GM21786 (cell line): ENCODE measurements around the gene WWP2.
"Not testable (repeated sequence)": the region's sequence is repeated elsewhere in the genome, so short reads cannot be mapped to it uniquely, and the experiment has no call there.

Experiments
- ATAC-seq: cut with Tn5 transposase; IDR thresholded peaks from one replicate; pipeline ENCODE4 v1.9.1; 2021; ENCODE audit not compliant: unreplicated experiment

WWP2 gene

GRCh38 chr16:69745232-69745612 is 16.9 kb upstream of the WWP2 start:
- ATAC-seq, result no peak

DNA sequence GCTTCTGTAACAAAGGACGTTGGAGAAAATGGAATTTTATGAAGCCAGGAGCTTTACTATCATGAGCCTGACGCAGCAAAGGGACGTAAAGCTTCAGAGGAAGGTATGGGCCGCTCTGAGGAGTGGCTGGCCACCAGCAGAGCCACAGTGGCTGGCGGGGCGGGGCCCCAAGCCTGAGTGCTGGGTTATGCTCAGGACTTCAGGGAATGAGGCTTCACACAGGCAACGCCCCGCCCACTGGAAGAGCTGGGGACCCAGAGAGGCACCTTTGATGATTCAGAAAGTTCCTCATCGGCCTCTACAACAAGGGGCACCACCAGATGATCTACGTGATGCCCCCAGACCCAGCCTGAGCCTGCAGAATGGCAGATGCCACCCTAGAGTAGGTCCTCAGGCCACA is 16.2 kb upstream of the WWP2 start:
- no peak for ATAC-seq

DNA sequence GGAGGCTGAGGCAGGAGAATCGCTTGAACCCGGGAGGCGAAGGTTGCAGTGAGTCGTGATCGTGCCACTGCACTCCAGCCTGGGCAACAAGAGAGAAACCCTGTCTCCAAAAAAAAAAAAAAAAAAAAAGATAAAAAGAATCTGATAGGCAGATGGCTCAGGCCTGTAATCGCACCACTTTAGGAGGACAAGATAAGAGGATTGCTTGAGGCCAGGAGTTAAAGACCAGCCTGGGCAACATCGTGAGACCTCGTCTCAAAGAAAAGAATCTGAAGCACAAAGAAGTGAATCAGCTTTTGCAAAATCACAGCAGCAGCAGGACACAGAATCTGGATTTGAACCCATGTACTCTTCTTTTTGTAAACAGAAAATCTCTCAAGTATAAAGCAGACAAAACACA is 15.0 kb upstream of the WWP2 start:
- no peak for ATAC-seq

GRCh38 chr16:69748694-69749345 is 13.3 kb upstream of the WWP2 start:
- no peak for ATAC-seq

DNA sequence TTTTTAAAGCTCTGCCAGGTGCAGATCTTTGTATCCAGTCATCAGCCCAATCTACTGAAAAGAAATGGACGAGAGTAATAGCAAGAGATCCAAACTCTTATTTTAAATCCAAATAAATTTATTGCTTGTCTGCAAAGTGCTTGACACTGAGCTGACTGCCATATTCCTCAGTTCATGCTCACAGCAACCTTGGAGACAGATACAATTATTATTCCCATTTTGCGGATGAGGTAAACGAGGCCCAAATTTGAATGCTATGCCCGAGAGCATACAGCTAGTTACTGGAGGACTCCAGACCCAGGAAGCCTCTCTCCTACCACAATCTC is 8.0 kb upstream of the WWP2 start:
- no peak for ATAC-seq

GRCh38 chr16:69754469-69755310 is 7.4 kb upstream of the WWP2 start, which contains the start of gene NOB1:
Gene NOB1, minus strand, starts transcription at chr16:69754926. Its CDS starts 16 bp downstream, at chr16:69754910.
- peak; percentile 95 for ATAC-seq

DNA sequence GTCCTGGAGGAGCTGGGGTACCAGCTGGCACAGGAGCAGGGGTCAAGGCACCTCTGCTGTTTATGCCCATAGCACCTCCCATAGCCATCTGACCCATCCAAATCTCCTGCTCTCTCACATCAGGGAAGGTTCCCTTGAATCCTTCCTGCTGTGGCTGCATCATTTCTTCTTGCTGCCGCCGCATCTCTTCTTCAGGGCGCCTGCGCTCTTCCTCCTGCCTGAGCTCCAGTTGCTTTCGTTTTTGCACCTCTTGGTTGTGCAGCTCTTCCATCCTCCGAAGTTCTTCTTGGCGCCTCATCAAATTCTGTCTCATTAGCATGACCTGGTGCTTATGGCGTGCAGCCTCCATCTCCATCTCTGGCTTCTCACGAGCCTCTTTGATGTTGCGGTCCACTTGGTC is 5.4 kb upstream of the WWP2 start:
- ATAC-seq, result no peak

DNA sequence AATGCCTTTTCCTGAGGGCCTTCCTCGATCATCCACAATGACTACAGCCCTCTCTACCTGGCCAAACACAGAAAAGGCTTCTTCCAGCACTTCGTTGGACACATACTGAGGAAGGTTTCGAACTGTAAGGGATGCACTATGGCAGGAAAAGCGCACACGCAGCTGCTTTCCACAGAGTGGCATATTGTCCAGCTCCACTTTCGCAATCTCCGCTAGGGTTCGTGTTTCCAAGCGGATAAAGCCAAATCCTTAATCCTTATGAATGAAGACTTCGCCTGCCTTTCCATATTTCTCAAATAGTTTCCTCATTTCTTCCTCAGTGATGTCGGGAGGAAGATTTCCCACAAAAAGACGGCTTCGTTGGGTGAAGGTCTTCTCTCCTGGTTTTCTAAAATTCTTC is 4.8 kb upstream of the WWP2 start:
- ATAC-seq, result not testable (repeated sequence)

DNA sequence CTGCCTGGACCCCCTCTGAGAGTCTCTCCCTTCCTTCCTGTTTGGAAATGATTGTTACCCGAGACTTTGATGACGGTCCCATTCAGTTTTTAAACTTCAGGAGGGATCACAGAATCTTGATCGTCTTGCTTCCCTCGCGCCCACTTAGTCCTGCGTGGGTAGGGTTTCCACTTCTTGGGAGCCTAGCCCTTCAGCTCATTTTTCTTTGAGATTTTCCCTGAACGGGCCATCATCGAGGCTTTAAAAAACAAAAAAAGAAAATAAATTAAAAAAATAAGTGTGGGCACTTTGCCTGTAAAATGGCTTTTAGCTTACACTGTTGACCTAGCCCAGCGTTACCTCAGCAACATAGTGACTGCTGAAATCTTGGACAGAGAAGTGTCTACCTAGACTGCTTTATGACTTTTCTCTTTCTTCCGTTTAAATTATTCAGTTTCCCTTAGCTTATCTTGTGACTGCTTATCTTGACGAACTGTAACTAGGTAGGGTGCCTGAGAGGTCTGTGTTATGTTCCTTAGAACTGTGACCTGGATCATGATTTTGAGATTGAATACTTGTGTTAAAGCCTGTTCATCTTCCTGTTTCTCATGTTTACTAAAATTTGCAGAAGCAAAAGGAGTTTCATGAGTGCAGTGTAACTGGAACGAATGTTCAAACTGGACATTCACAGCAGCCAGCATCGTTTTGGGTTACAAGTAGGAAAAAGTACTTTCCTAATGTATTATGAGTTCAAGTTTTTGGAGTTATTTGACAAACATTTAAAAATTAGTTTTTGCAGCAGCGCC is 874 bp downstream of the WWP2 start:
- ATAC-seq, result peak; percentile 15

GRCh38 chr16:69763599-69763942 is 1.4 kb downstream of the WWP2 start:
- no peak for ATAC-seq

- no peak for ATAC-seq
Observed at GRCh38 chr16:69767459-69768229, 5.5 kb downstream of the WWP2 start.

DNA sequence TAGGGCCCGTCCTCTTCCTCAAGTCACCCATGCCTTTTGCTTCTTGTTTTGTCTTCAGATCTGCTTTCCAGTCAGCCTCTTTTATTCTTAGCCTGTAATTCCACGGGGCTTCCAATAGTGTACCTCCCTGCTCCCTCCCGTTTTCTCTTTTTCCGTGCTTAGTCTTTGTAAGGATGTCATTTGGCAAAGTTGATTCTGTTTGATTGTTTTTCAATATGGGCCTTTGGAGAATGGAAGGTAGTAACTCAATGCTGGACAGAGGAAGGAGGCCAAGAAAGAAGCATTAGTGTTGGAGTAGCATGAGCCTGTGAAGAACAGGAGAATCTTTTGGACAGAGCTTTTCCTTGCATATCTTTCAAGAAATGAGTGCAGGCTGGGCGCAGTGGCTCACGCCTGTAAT is 6.5 kb downstream of the WWP2 start:
- ATAC-seq, result no peak

DNA sequence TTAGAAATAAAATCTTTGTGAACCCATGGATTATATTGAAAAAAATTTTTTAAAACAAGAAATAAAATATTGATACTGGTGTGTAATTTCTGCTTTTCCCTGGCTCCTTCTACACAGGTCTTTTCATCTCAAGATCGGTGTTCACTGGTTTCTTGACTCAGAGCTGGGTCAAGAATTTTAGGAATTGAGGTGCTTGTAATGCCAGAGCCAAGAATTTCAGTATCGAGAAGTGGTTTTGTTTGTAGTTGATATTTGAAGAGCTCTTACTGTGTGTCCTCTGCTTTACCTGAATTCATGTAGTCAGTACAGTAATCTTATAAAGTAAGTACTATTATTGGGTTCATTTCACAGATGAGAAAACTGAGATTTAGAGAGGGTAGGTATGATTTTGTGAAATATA is 7.3 kb downstream of the WWP2 start:
- ATAC-seq, result no peak

- no peak for ATAC-seq
Observed at GRCh38 chr16:69771651-69771967, 9.5 kb downstream of the WWP2 start.

- peak; percentile 43 for ATAC-seq
Observed at GRCh38 chr16:69773260-69773947, 11.3 kb downstream of the WWP2 start.

DNA sequence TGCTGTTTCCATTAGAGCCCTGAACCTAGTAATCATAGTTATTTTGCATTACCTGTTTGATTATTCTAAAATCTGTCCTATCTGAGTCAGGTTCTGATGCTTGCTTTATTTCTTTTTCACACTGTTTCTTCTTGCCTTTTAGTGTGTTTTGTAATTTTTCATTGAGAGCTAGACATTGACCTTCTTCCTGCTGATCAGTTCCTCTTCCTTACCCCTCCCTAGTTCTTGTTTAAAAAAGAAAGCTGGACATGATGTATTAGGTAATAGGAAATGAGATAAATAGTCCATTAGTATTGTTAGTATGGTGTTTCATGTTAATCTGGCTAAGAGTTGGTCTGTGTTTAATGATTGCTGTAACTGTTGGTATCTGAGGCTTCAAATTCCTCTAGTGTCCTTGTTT is 13.4 kb downstream of the WWP2 start:
- no peak for ATAC-seq

- no peak for ATAC-seq
Observed at GRCh38 chr16:69779724-69780123, 17.6 kb downstream of the WWP2 start.

DNA sequence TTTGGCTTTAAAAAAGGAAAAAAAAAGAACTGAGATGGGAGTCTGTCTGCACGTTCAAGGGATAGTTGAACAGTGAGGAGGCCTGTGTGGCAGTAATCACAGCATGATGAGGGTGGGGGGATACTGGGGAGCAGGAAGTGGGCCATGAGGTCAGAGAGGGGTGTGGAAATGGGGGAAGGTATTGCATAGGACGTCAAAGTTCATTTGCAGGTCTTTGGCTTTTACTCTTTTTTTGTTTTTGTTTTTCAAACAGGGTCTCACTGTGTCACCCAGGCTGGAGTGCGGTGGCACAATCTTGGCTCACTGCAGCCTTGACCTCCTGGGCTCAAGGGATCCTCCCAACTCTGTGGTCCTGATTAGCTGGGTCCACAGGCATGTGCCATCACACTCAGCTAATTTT is 19.0 kb downstream of the WWP2 start:
- no peak for ATAC-seq

DNA sequence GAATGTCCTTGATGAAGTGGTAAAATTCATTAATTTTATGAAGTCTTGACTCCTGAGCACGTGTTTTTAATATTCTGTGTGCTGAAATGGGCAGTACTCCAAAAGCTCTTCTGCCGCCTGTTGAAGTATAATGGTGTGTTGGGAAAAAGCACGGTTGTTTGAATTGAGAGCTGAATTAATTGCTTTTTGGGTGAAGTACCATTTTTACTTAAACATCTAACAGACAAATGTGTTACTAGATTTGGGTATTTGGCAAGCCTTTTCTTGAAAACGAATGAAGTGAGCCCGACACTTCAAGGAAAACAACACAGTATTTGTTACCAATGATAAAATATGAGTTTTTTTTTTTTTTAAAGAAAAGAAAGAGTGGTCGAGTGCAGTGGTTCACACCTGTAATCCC is 22.5 kb downstream of the WWP2 start:
- no peak for ATAC-seq

DNA sequence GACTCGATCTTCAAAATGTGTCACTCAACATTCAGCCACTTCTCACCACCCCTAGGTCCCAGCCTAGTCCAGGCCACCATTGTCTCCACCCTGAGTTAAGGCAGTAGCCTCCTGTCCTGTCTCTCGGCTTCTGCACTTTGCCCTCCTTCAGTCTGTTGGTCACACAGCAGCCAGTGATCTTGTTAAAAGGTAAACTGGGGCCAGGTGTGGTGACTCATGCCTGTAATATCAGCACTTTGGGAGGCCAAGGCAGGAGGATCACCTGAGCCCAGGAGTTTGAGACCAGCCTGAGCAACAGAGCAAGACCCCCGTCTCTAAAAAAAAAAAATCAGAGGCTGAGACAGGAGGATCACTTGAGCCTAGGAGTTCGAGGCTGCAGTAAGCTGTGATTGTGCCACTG is 25.8 kb downstream of the WWP2 start:
- no peak for ATAC-seq

DNA sequence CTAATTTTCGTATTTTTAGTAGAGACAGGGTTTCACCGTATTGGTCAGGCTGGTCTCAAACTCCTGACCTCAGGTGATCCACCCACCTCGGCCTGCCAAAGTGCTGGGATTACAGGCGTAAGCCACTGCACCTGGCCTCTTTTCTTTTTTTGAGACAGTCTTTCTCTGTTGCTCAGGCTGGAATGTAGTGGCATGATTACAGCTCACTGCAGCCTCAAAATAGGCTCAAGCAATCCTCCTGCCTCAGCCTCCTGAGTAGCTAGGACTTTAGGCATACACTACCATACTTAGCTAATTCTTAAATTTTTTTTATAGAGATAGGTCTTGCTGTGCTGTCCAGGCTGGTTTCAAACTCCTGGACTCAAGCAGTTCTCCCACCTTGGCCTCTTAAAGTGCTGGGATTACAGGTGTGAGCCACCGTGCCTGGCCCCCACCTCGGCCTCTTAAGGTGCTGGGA is 29.3 kb downstream of the WWP2 start:
- ATAC-seq, result not testable (repeated sequence)
